ENCODE measurements around the gene ART4. TPM values are rescaled to one million over a fixed set of nuclear protein-coding genes. Genes with fewer than 3 reads are reported as not detected.
A peak's percentile ranks its signal among the peaks of the same experiment; 100 is the strongest.

ART4 gene
- total RNA-seq, 1 donor from 2014 or later, result not detected

DNA sequence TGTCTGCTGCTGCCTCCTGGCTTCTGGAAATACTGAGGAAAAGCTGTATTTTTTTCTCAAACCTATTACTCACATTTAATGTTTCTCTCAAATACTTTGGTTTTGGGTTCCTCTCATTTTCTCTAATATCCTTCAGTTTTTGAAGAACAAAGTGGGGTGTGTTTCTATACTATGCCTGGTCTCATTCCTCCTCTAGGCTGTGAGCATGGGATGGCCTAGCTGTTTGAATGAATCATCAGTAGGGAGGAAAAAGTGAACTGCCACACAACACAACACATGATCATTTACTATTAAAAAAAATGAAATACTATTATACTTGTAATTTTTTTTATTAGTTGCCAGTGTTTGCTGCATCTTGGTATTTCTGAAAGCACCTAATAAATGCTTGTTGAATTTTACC, 18.1 kb downstream of the ART4 start:
- Histone ChIP-seq H3K9me3 (ENCODE audit: insufficient read depth, low read depth, low read length) (no peaks in the 10 kb centered on the region), H3K4me1 (ENCODE audit: insufficient read depth, low read length) (no peaks in the 10 kb centered on the region), H3K27ac (ENCODE audit: low read depth, low read length) (no peak overlapping the region), H3K4me3 (ENCODE audit: insufficient read depth, low read depth, low read length) (no peak overlapping the region), H3K36me3 (ENCODE audit: insufficient read depth, low read length) (no peaks in the 10 kb centered on the region), H3K27me3 (ENCODE audit: insufficient read depth, low read length) (no peaks in the 10 kb centered on the region), H3K9ac (ENCODE audit: low read length) (no peak overlapping the region), H3K4me2 (ENCODE audit: low read length) (no peak overlapping the region), H4K20me1 (ENCODE audit: insufficient read depth, low read length) (no peaks in the 10 kb centered on the region), H2AFZ (ENCODE audit: low read depth, low read length) (no peak overlapping the region), H3K79me2 (ENCODE audit: insufficient read depth, low read length) (no peaks in the 10 kb centered on the region)
- H3K4me3 Mint-ChIP-seq (ENCODE audit: unreplicated experiment), result peak overlapping the region; percentile 54
- H3K9me3 Mint-ChIP-seq (ENCODE audit: unreplicated experiment), result no peaks in the 10 kb centered on the region
- FAIRE-seq (no peak), DNase-seq (ENCODE audit: low read depth) (no peak)
- no peaks in the 10 kb centered on the region for H3K27me3 Mint-ChIP-seq (ENCODE audit: low read depth, unreplicated experiment)
- peaks cover 10% of the 10 kb centered on the region for H3K4me1 Mint-ChIP-seq (ENCODE audit: low read depth, unreplicated experiment)
- H3K27ac Mint-ChIP-seq (ENCODE audit: unreplicated experiment), result peak overlapping the region; percentile 95
- TF ChIP-seq, protein P1, sequence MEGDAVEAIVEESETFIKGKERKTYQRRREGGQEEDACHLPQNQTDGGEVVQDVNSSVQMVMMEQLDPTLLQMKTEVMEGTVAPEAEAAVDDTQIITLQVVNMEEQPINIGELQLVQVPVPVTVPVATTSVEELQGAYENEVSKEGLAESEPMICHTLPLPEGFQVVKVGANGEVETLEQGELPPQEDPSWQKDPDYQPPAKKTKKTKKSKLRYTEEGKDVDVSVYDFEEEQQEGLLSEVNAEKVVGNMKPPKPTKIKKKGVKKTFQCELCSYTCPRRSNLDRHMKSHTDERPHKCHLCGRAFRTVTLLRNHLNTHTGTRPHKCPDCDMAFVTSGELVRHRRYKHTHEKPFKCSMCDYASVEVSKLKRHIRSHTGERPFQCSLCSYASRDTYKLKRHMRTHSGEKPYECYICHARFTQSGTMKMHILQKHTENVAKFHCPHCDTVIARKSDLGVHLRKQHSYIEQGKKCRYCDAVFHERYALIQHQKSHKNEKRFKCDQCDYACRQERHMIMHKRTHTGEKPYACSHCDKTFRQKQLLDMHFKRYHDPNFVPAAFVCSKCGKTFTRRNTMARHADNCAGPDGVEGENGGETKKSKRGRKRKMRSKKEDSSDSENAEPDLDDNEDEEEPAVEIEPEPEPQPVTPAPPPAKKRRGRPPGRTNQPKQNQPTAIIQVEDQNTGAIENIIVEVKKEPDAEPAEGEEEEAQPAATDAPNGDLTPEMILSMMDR (IDR thresholded peaks at IDR 0.05; ENCODE audit: insufficient read depth, low read depth, low read length), result no peak
- TF ChIP-seq EZH2 (IDR thresholded peaks at IDR 0.05; ENCODE audit: insufficient read depth, low read length), result no peak
- no peaks in the 10 kb centered on the region for H3K36me3 Mint-ChIP-seq (ENCODE audit: low read depth, unreplicated experiment)

DNA sequence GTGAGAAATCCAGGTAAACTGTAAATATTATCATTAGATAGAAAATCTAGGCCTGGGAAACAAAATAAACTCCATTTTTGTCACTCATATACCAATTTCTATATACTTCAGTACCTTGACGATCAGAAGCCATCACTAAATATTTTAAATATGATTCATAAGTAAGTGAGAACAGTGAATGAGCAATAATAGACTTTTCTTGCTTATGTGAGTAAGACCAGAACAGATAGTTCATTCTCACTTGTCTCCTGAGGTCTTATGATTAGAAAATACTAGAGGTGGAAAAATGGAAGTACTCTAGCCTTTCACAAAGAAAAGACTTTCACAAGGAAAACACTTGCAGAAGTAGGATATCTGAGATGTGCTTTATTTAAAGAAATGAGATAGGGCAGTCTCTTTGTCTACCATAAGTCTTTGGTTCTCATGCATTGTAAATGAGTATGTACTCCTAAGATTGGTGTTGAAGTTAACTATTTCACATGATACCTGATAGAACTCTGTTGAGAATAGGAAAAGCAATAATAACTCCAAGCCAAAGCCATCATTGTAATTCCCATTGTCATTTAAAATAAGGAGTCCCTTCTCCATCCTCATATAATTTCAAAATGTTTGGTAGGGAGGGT, 19.2 kb downstream of the ART4 start:
- H3K4me1 ChIP-seq (ENCODE audit: insufficient read depth, low read length), result no peaks in the 10 kb centered on the region
- H3K4me3 ChIP-seq (ENCODE audit: insufficient read depth, low read depth, low read length), result no peak overlapping the region
- Mint-ChIP-seq H3K27me3 (ENCODE audit: low read depth, unreplicated experiment) (no peaks in the 10 kb centered on the region), H3K9me3 (ENCODE audit: unreplicated experiment) (no peaks in the 10 kb centered on the region), H3K36me3 (ENCODE audit: low read depth, unreplicated experiment) (no peaks in the 10 kb centered on the region), H3K27ac (ENCODE audit: unreplicated experiment) (no peak overlapping the region), H3K4me3 (ENCODE audit: unreplicated experiment) (no peak overlapping the region), H3K4me1 (ENCODE audit: low read depth, unreplicated experiment) (peaks cover 10% of the 10 kb centered on the region)
- H3K9me3 ChIP-seq (ENCODE audit: insufficient read depth, low read depth, low read length), result no peaks in the 10 kb centered on the region
- no peaks in the 10 kb centered on the region for H4K20me1 ChIP-seq (ENCODE audit: insufficient read depth, low read length)
- H3K9ac ChIP-seq (ENCODE audit: low read length), result no peak overlapping the region
- no peaks in the 10 kb centered on the region for H3K27me3 ChIP-seq (ENCODE audit: insufficient read depth, low read length)
- no peak overlapping the region for H3K4me2 ChIP-seq (ENCODE audit: low read length)
- no peaks in the 10 kb centered on the region for H3K79me2 ChIP-seq (ENCODE audit: insufficient read depth, low read length)
- TF ChIP-seq, protein P1 (IDR thresholded peaks at IDR 0.05; ENCODE audit: insufficient read depth, low read depth, low read length), result no peak
- no peak for DNase-seq (ENCODE audit: low read depth)
- no peak overlapping the region for H3K27ac ChIP-seq (ENCODE audit: low read depth, low read length)
- no peak overlapping the region for H2AFZ ChIP-seq (ENCODE audit: low read depth, low read length)
- FAIRE-seq, result no peak
- no peaks in the 10 kb centered on the region for H3K36me3 ChIP-seq (ENCODE audit: insufficient read depth, low read length)

DNA sequence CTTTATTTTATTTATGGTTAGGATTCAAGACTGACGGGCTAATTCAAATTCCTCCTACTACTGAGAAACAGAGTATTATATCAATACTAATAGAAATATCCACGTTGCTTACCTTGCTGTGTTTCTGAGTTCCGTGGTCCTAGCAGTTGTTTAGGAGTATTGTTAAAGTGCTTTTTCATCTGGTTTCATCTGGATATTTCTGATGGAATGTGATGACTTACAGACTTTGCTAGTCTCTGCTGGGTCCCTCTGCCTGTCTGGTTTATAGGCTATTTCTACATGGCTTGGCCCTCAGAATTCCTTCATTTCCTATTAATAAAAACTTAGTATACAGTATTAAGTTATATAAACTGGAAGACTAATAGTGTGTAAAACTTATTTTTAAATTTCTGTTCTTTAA, 29.3 kb downstream of the ART4 start, which contains the start of gene SMCO3:
TSS of gene SMCO3 (minus strand) at position 169 of the 400 bp plus-strand sequence. CDS start 7,502 bp downstream, outside the sequence.
- Histone ChIP-seq H3K27me3 (ENCODE audit: insufficient read depth, low read length) (no peaks in the 10 kb centered on the region), H3K4me2 (ENCODE audit: low read length) (no peak within 1 kb of the TSS), H4K20me1 (ENCODE audit: insufficient read depth, low read length) (no peaks in the 10 kb centered on the region), H3K4me3 (ENCODE audit: insufficient read depth, low read depth, low read length) (no peak within 1 kb of the TSS), H3K9me3 (ENCODE audit: insufficient read depth, low read depth, low read length) (no peaks in the 10 kb centered on the region), H3K27ac (ENCODE audit: low read depth, low read length) (no peak within 1 kb of the TSS), H3K9ac (ENCODE audit: low read length) (no peak within 1 kb of the TSS), H3K4me1 (ENCODE audit: insufficient read depth, low read length) (no peaks in the 10 kb centered on the region), H3K36me3 (ENCODE audit: insufficient read depth, low read length) (no peaks in the 10 kb centered on the region), H3K79me2 (ENCODE audit: insufficient read depth, low read length) (no peaks in the 10 kb centered on the region), H2AFZ (ENCODE audit: low read depth, low read length) (no peak within 1 kb of the TSS)
- Mint-ChIP-seq H3K36me3 (ENCODE audit: low read depth, unreplicated experiment) (no peaks in the 10 kb centered on the region), H3K4me1 (ENCODE audit: low read depth, unreplicated experiment) (peaks cover 4% of the 10 kb centered on the region), H3K9me3 (ENCODE audit: unreplicated experiment) (peaks cover 4% of the 10 kb centered on the region), H3K27me3 (ENCODE audit: low read depth, unreplicated experiment) (no peaks in the 10 kb centered on the region), H3K4me3 (ENCODE audit: unreplicated experiment) (peak within 1 kb of the TSS; percentile 64), H3K27ac (ENCODE audit: unreplicated experiment) (peak within 1 kb of the TSS; percentile 55)
- DNase-seq (ENCODE audit: low read depth), result no peak
- no peak for FAIRE-seq
- TF ChIP-seq, protein P1 (IDR thresholded peaks at IDR 0.05; ENCODE audit: insufficient read depth, low read depth, low read length), result no peak
- no peak for TF ChIP-seq EZH2 (IDR thresholded peaks at IDR 0.05; ENCODE audit: insufficient read depth, low read length)

All from astrocyte (in vitro differentiated cells and primary cell).